K562 (cell line): ENCODE measurements around the gene RNFT2. TPM values are rescaled to one million over a fixed set of nuclear protein-coding genes. Genes with fewer than 3 reads are reported as not detected.

Experiments used
- ATAC-seq: fragments of 200-7000 bp; cut with Tn5 transposase; 3 replicates; pipeline ENCODE4 v1.9.1; 2020; ENCODE audit warnings: moderate library complexity
- BruUV-seq: library from RNA; stranded (reverse); fragments of 400-500 nt; replicated peaks from 2 replicates; lab custom pipeline; 2021; lab: Mats Ljungman, UMichigan
- CTCF ChIA-PET: fragments of 300-600 bp; formaldehyde crosslinking; extraction: SDS; loops from one replicate; lab custom pipeline; 2021; ENCODE audit warnings: low intra/inter-chr PET ratio; lab: Yijun Ruan, JAX
- POLR2A ChIA-PET: fragments of 300-600, 350-650 bp; sonication (Branson Sonifier 250); formaldehyde crosslinking; extraction: SDS; loops from one replicate; lab custom pipeline; 2021; ENCODE audit warnings: antibody characterized with exemption, inconsistent platforms; lab: Yijun Ruan, JAX
- DNase-seq, 4 experiments: peaks; one replicate each; pipeline versions ENCODE4 v3.0.0 to v3.0.0-alpha.2; 2011 to 2018; ENCODE audit warnings: low spot score in 3 of 4, mixed read lengths in 3 of 4; ENCODE audit errors: extremely low read depth in 1 of 4
- FAIRE-seq: peaks from 2 replicates; lab custom pipeline; 2011; peaks lifted over from hg19 to GRCh38; lab: Jason Lieb, UNC
- H2AFZ ChIP-seq: 2 replicates; pipeline ENCODE4 v1.6.0; 2011; ENCODE audit warnings: low read depth, low read length, control low read depth, inconsistent platforms
- H3K27ac ChIP-seq: fragments of 200-600 bp; 3 replicates; pipeline ENCODE4 v1.8.0; 2011; ENCODE audit warnings: low read depth, mild to moderate bottlenecking, control low read depth, inconsistent platforms, low read length, moderate library complexity, mixed read lengths; ENCODE audit errors: extremely low read depth
- H3K27me3 ChIP-seq, 2 experiments: fragments of 300-600 bp in 1 of 2; 2 replicates in 1 of 2; 3 replicates in 1 of 2; pipeline versions ENCODE4 v1.6.0 to v1.8.0; 2011; ENCODE audit warnings: inconsistent platforms in 2 of 2, low read length in 2 of 2, mild to moderate bottlenecking in 1 of 2, mixed read lengths in 1 of 2, moderate library complexity in 1 of 2; ENCODE audit not compliant: control insufficient read depth in 2 of 2, insufficient read depth in 2 of 2
- H3K36me3 ChIP-seq: fragments of 300-600 bp; 3 replicates; pipeline ENCODE4 v1.8.0; 2011; ENCODE audit warnings: mild to moderate bottlenecking, low read length, inconsistent platforms; ENCODE audit not compliant: control insufficient read depth, insufficient read depth
- H3K4me1 ChIP-seq, 2 experiments: fragments of 200-600 bp in 1 of 2; replicated peaks in 1 of 2; 2 replicates in 1 of 2; 3 replicates in 1 of 2; pipeline versions ENCODE4 v1.5.1 to v1.8.0; 2011; ENCODE audit warnings: inconsistent platforms in 2 of 2, low read length in 2 of 2, mild to moderate bottlenecking in 1 of 2, mixed read lengths in 1 of 2, moderate library complexity in 1 of 2; ENCODE audit not compliant: control insufficient read depth in 2 of 2, insufficient read depth in 2 of 2
- H3K4me2 ChIP-seq: 2 replicates; pipeline ENCODE4 v1.6.1; 2011; ENCODE audit warnings: low read length, control low read depth, inconsistent platforms, mixed read lengths; ENCODE audit not compliant: insufficient read depth
- H3K4me3 ChIP-seq: fragments of 200-600 bp; sonication (generic), shearing (Covaris generic); 2 replicates; pipeline ENCODE4 v1.5.1; 2016; ENCODE audit warnings: control low read depth, inconsistent platforms
- H3K79me2 ChIP-seq: fragments of 200-600 bp; 3 replicates; pipeline ENCODE4 v1.8.0; 2011; ENCODE audit warnings: low read length, inconsistent platforms; ENCODE audit not compliant: control insufficient read depth, insufficient read depth
- H3K9ac ChIP-seq, 2 experiments: 2 replicates each; pipeline versions ENCODE4 v1.6.0 to v1.6.1; 2011; ENCODE audit warnings: low read depth in 2 of 2, low read length in 2 of 2, control low read depth in 1 of 2, inconsistent platforms in 1 of 2, mild to moderate bottlenecking in 1 of 2, mixed read lengths in 1 of 2; ENCODE audit not compliant: insufficient read depth in 1 of 2
- H3K9me1 ChIP-seq: one replicate; pipeline ENCODE4 v1.6.0; 2011; ENCODE audit warnings: inconsistent platforms, mild to moderate bottlenecking, low read length, moderate library complexity; ENCODE audit not compliant: control insufficient read depth, insufficient read depth
- H3K9me3 ChIP-seq: replicated peaks from 2 replicates; pipeline ENCODE4 v1.5.1; 2011; ENCODE audit warnings: low read depth, low read length, inconsistent platforms; ENCODE audit not compliant: control insufficient read depth, insufficient read depth
- H4K20me1 ChIP-seq: replicated peaks from 2 replicates; pipeline ENCODE4 v1.6.1; 2011; ENCODE audit warnings: low read length, inconsistent platforms, mixed read lengths; ENCODE audit not compliant: control insufficient read depth, insufficient read depth
- BDP1 ChIP-seq: IDR thresholded peaks from 3 replicates; pipeline ENCODE4 v1.6.1; 2011; ENCODE audit not compliant: insufficient read length, insufficient read depth
- CEBPB ChIP-seq: fragments of 450-650 bp; IDR thresholded peaks from 2 replicates; pipeline ENCODE4 v1.6.1; 2016; ENCODE audit warnings: missing genetic modification characterization, missing compliant biosample characterization
- DPF2 ChIP-seq: fragments of 450-650 bp; IDR thresholded peaks from 2 replicates; pipeline ENCODE4 v1.6.1; 2016
- LCOR ChIP-seq: sonication (generic); formaldehyde crosslinking; IDR thresholded peaks from 2 replicates; pipeline ENCODE4 v1.8.0; 2022; ENCODE audit warnings: mild to moderate bottlenecking, missing genetic modification reagents
- NFIC ChIP-seq: fragments of 450-650 bp; IDR thresholded peaks from 2 replicates; pipeline ENCODE4 v1.6.1; 2017; ENCODE audit warnings: mild to moderate bottlenecking, inconsistent platforms
- RBM17 ChIP-seq: fragments of 200-400 bp; formaldehyde crosslinking; IDR thresholded peaks from 2 replicates; pipeline ENCODE4 v1.6.1; 2017; ENCODE audit warnings: low read depth, mild to moderate bottlenecking, low read length, borderline replicate concordance
- RBM34 ChIP-seq: fragments of 200-400 bp; formaldehyde crosslinking; IDR thresholded peaks from 2 replicates; pipeline ENCODE4 v1.6.1; 2018; ENCODE audit warnings: low read length, borderline replicate concordance; ENCODE audit not compliant: insufficient read depth
- STAT5A ChIP-seq: IDR thresholded peaks from 2 replicates; pipeline ENCODE4 v1.6.1; 2012; ENCODE audit warnings: low read length, inconsistent platforms, borderline replicate concordance
- ZNF76 ChIP-seq: fragments of 250-450 bp; sonication (Bioruptor Pico); IDR thresholded peaks from 2 replicates; pipeline ENCODE4 v1.4.0; 2020; ENCODE audit warnings: mild to moderate bottlenecking, moderate library complexity, borderline replicate concordance
- WGBS: fragments of 100-300 bp; shearing (Covaris generic); methylation state at CpG from one replicate; pipeline ENCODE4 v1.1.6; 2016; ENCODE audit warnings: low coverage, mixed read lengths; ENCODE audit not compliant: insufficient coverage; ENCODE audit errors: missing lambda C conversion rate; 5-methylcytosine and 5-hydroxymethylcytosine counted together
- in situ Hi-C: fragments of 300-500 bp; cut with MboI; formaldehyde crosslinking; loops from 4 replicates; pipeline ENCODE4 v1.15.0; 2018; ENCODE audit warnings: inconsistent platforms, mixed read lengths
- intact Hi-C: fragments of 100-400 bp; cut with micrococcal nuclease; formaldehyde crosslinking; loops from 2 replicates; pipeline ENCODE4 v1.14.2; 2022
- polyA plus RNA-seq, 8 experiments: library from polyadenylated mRNA; depleted of rRNA in 4 of 8; stranded (reverse) in 5 of 8; unstranded in 3 of 8; fragments of >200 nt; fragmentation: Nextera tagmentation in 2 of 8; fragmentation: Illumina TruSeq in 1 of 8; extraction: Ambion mirVana in 2 of 8; extraction: Trizol in 1 of 8; gene quantifications; 2 replicates each; pipeline versions ENCODE4 v1.2.1 to v1.2.3, GENCODE V29; 2011 to 2014; ENCODE audit warnings: inconsistent platforms in 1 of 8, missing spikeins in 1 of 8
- total RNA-seq, 7 experiments: library from RNA; depleted of rRNA in 6 of 7; stranded (reverse); fragments of >200 nt in 6 of 7; fragmentation: Illumina TruSeq in 2 of 7; extraction: Trizol in 2 of 7; gene quantifications; 2 replicates each; pipeline versions ENCODE4 v1.2.1 to v1.2.3, GENCODE V29; 2011 to 2021; ENCODE audit warnings: low replicate concordance in 1 of 7
- TF ChIP-seq, protein P1 (sequence below): fragments of 450-650 bp; IDR thresholded peaks from 2 replicates; pipeline ENCODE4 v1.7.1; 2018; ENCODE audit warnings: mild to moderate bottlenecking, low read depth; ENCODE audit not compliant: partially characterized antibody
- TF ChIP-seq, protein P2 (sequence below): IDR thresholded peaks from 3 replicates; pipeline ENCODE4 v1.6.1; 2011; ENCODE audit warnings: borderline replicate concordance, mild to moderate bottlenecking; ENCODE audit not compliant: insufficient read length, insufficient read depth
- TF ChIP-seq, protein P3 (sequence below): sonication (generic); formaldehyde crosslinking; IDR thresholded peaks from 2 replicates; pipeline ENCODE4 v1.8.0; 2023; ENCODE audit warnings: mild to moderate bottlenecking, missing genetic modification reagents

The RNFT2 gene
- total and polyA plus RNA-seq, 9 of the 15 experiments (the other 6 are each of a cell fraction or from before 2014, with no cell fraction given): 3.6 to 26.3 (median 9.5) TPM

DNA sequence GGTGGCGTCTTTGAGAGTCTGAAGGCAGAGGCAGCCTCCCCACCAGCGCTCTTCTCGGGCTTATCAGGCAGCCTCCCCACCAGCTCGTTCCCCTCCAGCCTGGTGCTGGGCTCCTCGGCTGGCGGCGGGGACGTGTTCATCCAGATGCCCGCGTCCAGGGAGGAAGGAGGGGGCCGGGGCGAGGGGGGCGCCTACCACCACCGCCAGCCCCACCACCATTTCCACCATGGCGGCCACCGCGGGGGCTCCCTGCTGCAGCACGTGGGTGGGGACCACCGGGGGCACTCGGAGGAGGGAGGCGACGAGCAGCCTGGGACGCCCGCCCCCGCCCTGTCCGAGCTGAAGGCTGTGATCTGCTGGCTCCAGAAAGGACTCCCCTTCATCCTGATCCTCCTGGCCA, 11.8 kb downstream of the RNFT2 start:
- BruUV-seq: no TSS peak
- DNase-seq (no peak), ATAC-seq (no peak; the same call in 2 of the 3 replicates), FAIRE-seq (no peak)
- in situ Hi-C loops: no loop called here
- H3K4me2 ChIP-seq: no peak overlapping the region
- no peaks in the 10 kb centered on the region for H4K20me1 ChIP-seq
- H3K9me1 ChIP-seq: no peaks in the 10 kb centered on the region
- H3K79me2 ChIP-seq: no peaks in the 10 kb centered on the region
- TF ChIP-seq, protein P1, sequence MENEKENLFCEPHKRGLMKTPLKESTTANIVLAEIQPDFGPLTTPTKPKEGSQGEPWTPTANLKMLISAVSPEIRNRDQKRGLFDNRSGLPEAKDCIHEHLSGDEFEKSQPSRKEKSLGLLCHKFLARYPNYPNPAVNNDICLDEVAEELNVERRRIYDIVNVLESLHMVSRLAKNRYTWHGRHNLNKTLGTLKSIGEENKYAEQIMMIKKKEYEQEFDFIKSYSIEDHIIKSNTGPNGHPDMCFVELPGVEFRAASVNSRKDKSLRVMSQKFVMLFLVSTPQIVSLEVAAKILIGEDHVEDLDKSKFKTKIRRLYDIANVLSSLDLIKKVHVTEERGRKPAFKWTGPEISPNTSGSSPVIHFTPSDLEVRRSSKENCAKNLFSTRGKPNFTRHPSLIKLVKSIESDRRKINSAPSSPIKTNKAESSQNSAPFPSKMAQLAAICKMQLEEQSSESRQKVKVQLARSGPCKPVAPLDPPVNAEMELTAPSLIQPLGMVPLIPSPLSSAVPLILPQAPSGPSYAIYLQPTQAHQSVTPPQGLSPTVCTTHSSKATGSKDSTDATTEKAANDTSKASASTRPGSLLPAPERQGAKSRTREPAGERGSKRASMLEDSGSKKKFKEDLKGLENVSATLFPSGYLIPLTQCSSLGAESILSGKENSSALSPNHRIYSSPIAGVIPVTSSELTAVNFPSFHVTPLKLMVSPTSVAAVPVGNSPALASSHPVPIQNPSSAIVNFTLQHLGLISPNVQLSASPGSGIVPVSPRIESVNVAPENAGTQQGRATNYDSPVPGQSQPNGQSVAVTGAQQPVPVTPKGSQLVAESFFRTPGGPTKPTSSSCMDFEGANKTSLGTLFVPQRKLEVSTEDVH: no peak
- TF ChIP-seq RBM17: no peak
- TF ChIP-seq LCOR (CRISPR knock-in tag): no peak
- TF ChIP-seq, protein P2, sequence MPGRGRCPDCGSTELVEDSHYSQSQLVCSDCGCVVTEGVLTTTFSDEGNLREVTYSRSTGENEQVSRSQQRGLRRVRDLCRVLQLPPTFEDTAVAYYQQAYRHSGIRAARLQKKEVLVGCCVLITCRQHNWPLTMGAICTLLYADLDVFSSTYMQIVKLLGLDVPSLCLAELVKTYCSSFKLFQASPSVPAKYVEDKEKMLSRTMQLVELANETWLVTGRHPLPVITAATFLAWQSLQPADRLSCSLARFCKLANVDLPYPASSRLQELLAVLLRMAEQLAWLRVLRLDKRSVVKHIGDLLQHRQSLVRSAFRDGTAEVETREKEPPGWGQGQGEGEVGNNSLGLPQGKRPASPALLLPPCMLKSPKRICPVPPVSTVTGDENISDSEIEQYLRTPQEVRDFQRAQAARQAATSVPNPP: no peak
- TF ChIP-seq BDP1: no peak
- no peak for TF ChIP-seq RBM34
- TF ChIP-seq, protein P3, sequence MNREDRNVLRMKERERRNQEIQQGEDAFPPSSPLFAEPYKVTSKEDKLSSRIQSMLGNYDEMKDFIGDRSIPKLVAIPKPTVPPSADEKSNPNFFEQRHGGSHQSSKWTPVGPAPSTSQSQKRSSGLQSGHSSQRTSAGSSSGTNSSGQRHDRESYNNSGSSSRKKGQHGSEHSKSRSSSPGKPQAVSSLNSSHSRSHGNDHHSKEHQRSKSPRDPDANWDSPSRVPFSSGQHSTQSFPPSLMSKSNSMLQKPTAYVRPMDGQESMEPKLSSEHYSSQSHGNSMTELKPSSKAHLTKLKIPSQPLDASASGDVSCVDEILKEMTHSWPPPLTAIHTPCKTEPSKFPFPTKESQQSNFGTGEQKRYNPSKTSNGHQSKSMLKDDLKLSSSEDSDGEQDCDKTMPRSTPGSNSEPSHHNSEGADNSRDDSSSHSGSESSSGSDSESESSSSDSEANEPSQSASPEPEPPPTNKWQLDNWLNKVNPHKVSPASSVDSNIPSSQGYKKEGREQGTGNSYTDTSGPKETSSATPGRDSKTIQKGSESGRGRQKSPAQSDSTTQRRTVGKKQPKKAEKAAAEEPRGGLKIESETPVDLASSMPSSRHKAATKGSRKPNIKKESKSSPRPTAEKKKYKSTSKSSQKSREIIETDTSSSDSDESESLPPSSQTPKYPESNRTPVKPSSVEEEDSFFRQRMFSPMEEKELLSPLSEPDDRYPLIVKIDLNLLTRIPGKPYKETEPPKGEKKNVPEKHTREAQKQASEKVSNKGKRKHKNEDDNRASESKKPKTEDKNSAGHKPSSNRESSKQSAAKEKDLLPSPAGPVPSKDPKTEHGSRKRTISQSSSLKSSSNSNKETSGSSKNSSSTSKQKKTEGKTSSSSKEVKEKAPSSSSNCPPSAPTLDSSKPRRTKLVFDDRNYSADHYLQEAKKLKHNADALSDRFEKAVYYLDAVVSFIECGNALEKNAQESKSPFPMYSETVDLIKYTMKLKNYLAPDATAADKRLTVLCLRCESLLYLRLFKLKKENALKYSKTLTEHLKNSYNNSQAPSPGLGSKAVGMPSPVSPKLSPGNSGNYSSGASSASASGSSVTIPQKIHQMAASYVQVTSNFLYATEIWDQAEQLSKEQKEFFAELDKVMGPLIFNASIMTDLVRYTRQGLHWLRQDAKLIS: no peak
- TF ChIP-seq CEBPB (tag): no peak
- no peak for TF ChIP-seq NFIC
- no peak for TF ChIP-seq DPF2
- TF ChIP-seq ZNF76 (CRISPR knock-in tag): no peak
- no peak for TF ChIP-seq STAT5A
- 0% methylated on average over 4 of the region's 26 CpGs for WGBS
- ChIA-PET CTCF (no interaction called here), POLR2A (interaction anchor here (1.7 kb wide), 1 partner anchor 8 kb away, joined by 4 read pairs; no protein-coding TSS in a partner anchor)
- no peak overlapping the region; a peak in 1 of 4 replicates for H3K9ac ChIP-seq
- H3K9me3 ChIP-seq: no peaks in the 10 kb centered on the region
- H2AFZ ChIP-seq: no peak overlapping the region
- H3K27me3 ChIP-seq: peaks cover 16 to 17% of the 10 kb centered on the region in 2 experiments
- no peak overlapping the region for H3K4me3 ChIP-seq
- no peak overlapping the region for H3K27ac ChIP-seq
- no peaks in the 10 kb centered on the region for H3K36me3 ChIP-seq
- peaks cover 0 to 6% of the 10 kb centered on the region in 2 experiments; a peak in 2 of 5 replicates for H3K4me1 ChIP-seq
- intact Hi-C loops: no loop called here
